Measurements from ENCODE around the gene MGST1. TPM values are rescaled to one million over a fixed set of nuclear protein-coding genes. Genes with fewer than 3 reads are reported as not detected.

Gene MGST1
- total and polyA plus RNA-seq, 2 experiments from 2014 or later: 297 to 1,400 TPM

- H3K27ac ChIP-seq (ENCODE audit: low read depth): no peak overlapping the region
- TF ChIP-seq ZNF331 (CRISPR knock-in tag; IDR thresholded peaks at IDR 0.05; ENCODE audit: low read depth) (no peak), NANOG (IDR thresholded peaks at IDR 0.05; ENCODE audit: borderline replicate concordance) (no peak), CREB1 (CRISPR knock-in tag; IDR thresholded peaks at IDR 0.05; ENCODE audit: low read depth) (no peak), ZNF114 (CRISPR knock-in tag; IDR thresholded peaks at IDR 0.05) (no peak), JUNB (IDR thresholded peaks at IDR 0.05; ENCODE audit: unreplicated experiment) (no peak), STAT1 (IDR thresholded peaks at IDR 0.05; ENCODE audit: unreplicated experiment) (no peak), EZH2 (IDR thresholded peaks at IDR 0.05; ENCODE audit: low read depth, unreplicated experiment) (no peak), CTCF (conservative IDR thresholded peaks at IDR 0.05; ENCODE audit: low read depth in 2 of 2) (no peak), POLR2AphosphoS5 (IDR thresholded peaks at IDR 0.05; ENCODE audit: low read depth) (no peak), ETS1 (IDR thresholded peaks at IDR 0.05) (no peak), REST (IDR thresholded peaks at IDR 0.05; ENCODE audit: unreplicated experiment) (no peak), EZH2phosphoT487 (IDR thresholded peaks at IDR 0.05; ENCODE audit: unreplicated experiment) (no peak), ZNF462 (CRISPR knock-in tag; IDR thresholded peaks at IDR 0.05) (no peak)
- peaks cover 10% of the 10 kb centered on the region for H3K9me3 Mint-ChIP-seq
- H3K27me3 ChIP-seq (ENCODE audit: insufficient read depth): no peaks in the 10 kb centered on the region
- DNase-seq (ENCODE audit: low spot score) (no peak), ATAC-seq (no peak)
- peaks cover 2% of the 10 kb centered on the region; the same call in 1 of the 3 replicates for H3K36me3 Mint-ChIP-seq (ENCODE audit: low read depth)
- H3K27me3 Mint-ChIP-seq (ENCODE audit: insufficient read depth, low read depth, poor library complexity): no peaks in the 10 kb centered on the region
- H3K9me2 ChIP-seq (ENCODE audit: insufficient read depth): peaks cover 6% of the 10 kb centered on the region; the same call in 1 of the 2 replicates
- H3K4me1 Mint-ChIP-seq: peaks cover 5% of the 10 kb centered on the region; the same call in 2 of the 3 replicates
- no peaks in the 10 kb centered on the region for H4K20me1 ChIP-seq (replicated peaks; ENCODE audit: insufficient read depth)
- no peak overlapping the region for H3K4me3 ChIP-seq
- H3K79me2 ChIP-seq (replicated peaks; ENCODE audit: insufficient read depth): no peaks in the 10 kb centered on the region
- H2AFZ ChIP-seq: no peak overlapping the region
- no peaks in the 10 kb centered on the region for H3F3A ChIP-seq (replicated peaks; ENCODE audit: low read depth)
- H3K36me3 ChIP-seq (ENCODE audit: insufficient read depth): no peaks in the 10 kb centered on the region
- no peak overlapping the region for H3K27ac Mint-ChIP-seq
- no peak overlapping the region for H3K4me2 ChIP-seq
- H3K4me3 Mint-ChIP-seq: no peak overlapping the region
- H3K4me1 ChIP-seq (ENCODE audit: insufficient read depth): no peaks in the 10 kb centered on the region
Observed at GRCh38 chr12:16329594-16329993, 17.9 kb upstream of the MGST1 start.
